WERI-Rb-1 (cell line): ENCODE measurements around the gene REM2.
A peak's percentile ranks its signal among the peaks of the same experiment; 100 is the strongest.

Experiments used
- DNase-seq: peaks from one replicate; pipeline ENCODE4 v3.0.0-alpha.2; 2020
- H3K27ac ChIP-seq: fragments of 250-450 bp; sonication (Bioruptor Pico); 2 replicates; pipeline ENCODE4 v1.5.1; 2020; ENCODE audit warnings: mild to moderate bottlenecking, moderate library complexity
- H3K27me3 ChIP-seq: fragments of 250-450 bp; sonication (Bioruptor Pico); 2 replicates; pipeline ENCODE4 v1.5.1; 2021; ENCODE audit warnings: mild to moderate bottlenecking, low read depth, moderate library complexity; ENCODE audit not compliant: insufficient read depth, severe bottlenecking
- H3K36me3 ChIP-seq: fragments of 250-450 bp; sonication (Bioruptor Pico); 2 replicates; pipeline ENCODE4 v1.5.1; 2020; ENCODE audit warnings: mild to moderate bottlenecking, moderate library complexity
- H3K4me3 ChIP-seq: 2 replicates; pipeline ENCODE4 v1.5.1; 2011; ENCODE audit warnings: low read depth, mild to moderate bottlenecking, control low read depth, low read length
- H3K9me3 ChIP-seq: fragments of 250-450 bp; sonication (Bioruptor Pico); 2 replicates; pipeline ENCODE4 v1.5.1; 2021; ENCODE audit warnings: mild to moderate bottlenecking, moderate library complexity; ENCODE audit not compliant: severe bottlenecking
- CTCF ChIP-seq: IDR thresholded peaks from 2 replicates; pipeline ENCODE4 v1.5.1; 2011; ENCODE audit warnings: low read depth, mild to moderate bottlenecking, control low read depth, inconsistent platforms, low read length

REM2 gene

DNA sequence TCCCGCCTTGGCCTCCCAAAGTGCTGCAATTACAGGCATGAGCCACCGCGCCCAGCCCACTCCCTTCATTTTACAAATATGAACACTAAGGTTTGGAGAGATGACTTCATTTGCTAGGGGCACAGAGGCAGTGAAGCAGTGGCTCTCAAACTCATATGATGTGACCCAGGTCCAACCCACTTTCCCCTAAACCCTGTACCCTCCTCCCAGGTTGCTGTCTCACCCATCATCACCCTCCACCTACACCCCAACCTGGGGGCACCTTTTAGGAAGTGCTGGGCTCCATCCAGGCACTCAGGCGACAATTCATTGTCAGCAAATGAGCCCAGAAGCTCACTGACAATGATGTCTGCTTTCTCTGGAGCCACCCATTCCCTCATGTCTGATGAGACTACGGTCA, 40.7 kb downstream of the REM2 start:
- Histone ChIP-seq H3K4me3 (no peak overlapping the region), H3K27ac (no peak overlapping the region), H3K36me3 (peaks cover 65% of the 10 kb centered on the region), H3K9me3 (no peaks in the 10 kb centered on the region), H3K27me3 (no peaks in the 10 kb centered on the region)
- no peak for TF ChIP-seq CTCF
- no peak for DNase-seq

DNA sequence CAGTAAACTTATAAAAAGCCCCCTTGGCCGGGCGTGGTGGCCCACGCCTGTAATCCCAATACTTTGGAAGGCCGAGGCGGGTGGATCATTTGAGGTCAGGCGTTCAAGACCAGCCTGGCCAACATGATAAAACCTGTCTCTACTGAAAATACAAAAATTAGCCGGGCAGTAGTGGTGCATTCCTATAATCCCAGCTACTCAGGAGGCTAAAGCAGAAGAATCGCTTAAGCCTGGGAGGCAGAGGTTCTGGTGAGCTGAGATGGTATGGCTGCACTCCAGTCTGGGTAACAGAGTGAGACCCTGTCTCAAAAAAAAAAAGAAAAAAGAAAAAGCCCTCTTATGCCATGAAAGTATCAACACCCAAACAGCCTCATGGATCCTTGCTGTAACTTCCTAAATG, 42.5 kb downstream of the REM2 start:
- DNase-seq = no peak
- no peaks in the 10 kb centered on the region for H3K9me3 ChIP-seq
- no peak overlapping the region for H3K4me3 ChIP-seq
- no peak for TF ChIP-seq CTCF
- no peaks in the 10 kb centered on the region for H3K27me3 ChIP-seq
- peaks cover 60% of the 10 kb centered on the region for H3K36me3 ChIP-seq
- H3K27ac ChIP-seq = no peak overlapping the region

DNA sequence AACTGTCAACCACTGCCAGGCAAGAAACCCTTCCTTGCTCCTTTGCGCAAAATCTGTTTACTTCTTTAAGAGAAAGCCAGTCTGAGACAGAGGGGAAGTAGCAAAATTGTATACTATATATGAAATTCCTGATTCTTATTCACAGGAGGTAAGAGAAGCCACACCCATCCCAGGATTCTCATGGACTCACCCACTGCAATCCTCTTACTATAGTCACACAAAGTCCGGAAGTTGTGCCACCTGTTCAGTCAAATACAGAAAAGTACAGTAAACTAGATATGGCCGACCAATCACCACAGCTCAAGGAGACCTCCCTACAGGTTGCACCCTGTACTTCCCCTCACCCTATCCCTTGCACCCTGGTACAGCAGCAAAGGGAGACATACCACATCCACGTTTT, 43.3 kb downstream of the REM2 start:
- Histone ChIP-seq H3K36me3 (peaks cover 52% of the 10 kb centered on the region), H3K4me3 (no peak overlapping the region), H3K9me3 (no peaks in the 10 kb centered on the region), H3K27me3 (no peaks in the 10 kb centered on the region), H3K27ac (no peak overlapping the region)
- no peak for TF ChIP-seq CTCF
- DNase-seq = no peak

DNA sequence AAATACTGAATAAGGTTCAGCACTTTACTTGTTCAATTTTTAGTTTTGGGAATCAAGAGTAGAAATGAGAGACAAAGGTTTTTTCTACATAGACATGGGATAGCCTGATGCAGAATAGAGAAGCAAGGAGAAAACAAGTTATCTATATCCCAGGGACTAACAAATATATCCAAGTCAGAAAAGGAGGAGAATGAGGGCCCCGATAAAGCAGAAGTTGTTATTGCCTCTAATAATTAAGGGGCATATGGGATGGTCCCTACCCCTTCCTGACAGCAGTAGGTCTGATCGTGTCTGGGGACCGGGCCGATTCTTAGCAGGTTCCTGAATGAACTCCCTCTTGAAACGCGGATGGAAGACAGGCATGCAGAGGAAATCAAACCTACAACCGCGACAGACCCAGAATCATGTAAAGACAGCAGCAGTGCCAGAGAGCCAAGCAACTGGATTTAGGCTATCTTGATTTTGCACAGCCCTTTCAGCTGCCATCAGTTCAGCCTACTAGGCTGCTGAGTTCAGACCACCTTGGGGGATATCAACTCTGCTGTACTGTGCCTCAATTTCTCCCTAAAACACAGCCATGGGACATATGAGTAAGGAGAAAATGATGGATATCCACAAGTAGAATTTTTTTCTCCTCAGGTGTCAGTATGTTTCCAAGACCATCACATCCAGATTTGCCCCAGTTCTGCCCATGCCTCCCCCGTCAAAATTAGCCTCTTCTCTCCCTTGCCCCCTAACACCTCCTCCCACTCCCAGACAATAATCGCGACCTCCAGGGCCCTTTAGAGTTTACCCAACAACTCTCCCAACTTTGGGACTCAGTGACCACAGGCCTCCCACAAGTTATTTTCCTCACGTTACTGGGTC, 45.4 kb downstream of the REM2 start:
- H3K36me3 ChIP-seq = peaks cover 33% of the 10 kb centered on the region
- no peaks in the 10 kb centered on the region for H3K27me3 ChIP-seq
- DNase-seq = no peak
- H3K27ac ChIP-seq = peak overlapping the region; percentile 84
- no peak for TF ChIP-seq CTCF
- no peaks in the 10 kb centered on the region for H3K9me3 ChIP-seq
- H3K4me3 ChIP-seq = peak overlapping the region; percentile 88

DNA sequence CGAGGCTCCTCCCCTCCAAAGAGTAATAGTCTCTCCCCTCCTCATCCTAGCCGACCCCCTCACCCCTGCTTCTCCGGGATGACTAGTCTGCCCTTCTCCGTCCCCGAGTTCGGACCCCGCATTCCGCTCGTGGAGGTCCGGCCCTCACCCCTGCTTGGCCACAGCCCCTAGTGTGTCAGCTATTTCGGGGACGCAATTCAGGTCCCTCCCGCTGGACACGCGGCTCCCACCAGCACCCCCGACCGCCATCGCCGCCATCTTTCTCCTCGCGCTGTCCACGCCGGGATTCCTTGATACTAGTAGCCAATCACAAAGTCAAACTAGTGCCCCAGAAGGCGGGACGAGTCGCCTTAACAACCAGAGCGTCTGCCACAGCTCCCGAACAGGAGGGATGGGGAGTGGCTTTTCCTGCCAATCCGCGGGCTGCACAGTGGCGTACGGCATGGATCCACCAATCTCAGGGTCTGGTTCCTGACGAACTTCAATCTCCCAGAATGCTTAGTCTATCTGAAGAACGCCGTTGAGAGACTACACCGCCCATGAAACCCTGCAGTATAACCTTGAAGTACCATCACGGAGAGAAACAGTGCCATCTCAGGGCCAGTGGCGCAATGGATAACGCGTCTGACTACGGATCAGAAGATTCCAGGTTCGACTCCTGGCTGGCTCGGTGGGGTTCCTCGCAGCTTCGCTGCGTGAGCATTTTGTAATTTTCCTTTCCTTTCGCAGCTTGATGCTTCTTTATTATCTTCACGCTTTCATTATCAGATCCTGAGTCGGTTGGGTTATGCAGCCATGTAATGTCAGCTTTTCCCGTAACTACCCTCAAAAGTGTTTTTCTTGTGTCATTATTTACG, 46.3 kb downstream of the REM2 start, which contains the start of gene PRMT5:
TSS of gene PRMT5 (minus strand) at position 273 of the 857 bp plus-strand sequence. CDS start at position 258, 15 bp downstream.
- H3K9me3 ChIP-seq = no peaks in the 10 kb centered on the region
- peaks cover 25% of the 10 kb centered on the region for H3K36me3 ChIP-seq
- no peaks in the 10 kb centered on the region for H3K27me3 ChIP-seq
- DNase-seq = peak; percentile 99
- peak within 1 kb of the TSS; percentile 88 for H3K4me3 ChIP-seq
- no peak for TF ChIP-seq CTCF
- H3K27ac ChIP-seq = peak within 1 kb of the TSS; percentile 84
